Fibroblast of mammary gland (primary cell): ENCODE data around the gene NFE2L2.

Experiments used
- DNase-seq: peaks from one replicate; pipeline ENCODE4 v3.0.0-alpha.2; 2010; ENCODE audit warnings: low read depth
- H3K4me3 ChIP-seq: 2 replicates; pipeline ENCODE4 v1.5.1; 2011; ENCODE audit warnings: low read depth, mild to moderate bottlenecking, low read length, moderate library complexity; ENCODE audit not compliant: control insufficient read depth
- CTCF ChIP-seq: conservative IDR thresholded peaks from 2 replicates; pipeline ENCODE4 v1.5.1; 2011; ENCODE audit warnings: low read depth, low read length, inconsistent platforms; ENCODE audit not compliant: control insufficient read depth, insufficient read depth

NFE2L2 gene

DNA sequence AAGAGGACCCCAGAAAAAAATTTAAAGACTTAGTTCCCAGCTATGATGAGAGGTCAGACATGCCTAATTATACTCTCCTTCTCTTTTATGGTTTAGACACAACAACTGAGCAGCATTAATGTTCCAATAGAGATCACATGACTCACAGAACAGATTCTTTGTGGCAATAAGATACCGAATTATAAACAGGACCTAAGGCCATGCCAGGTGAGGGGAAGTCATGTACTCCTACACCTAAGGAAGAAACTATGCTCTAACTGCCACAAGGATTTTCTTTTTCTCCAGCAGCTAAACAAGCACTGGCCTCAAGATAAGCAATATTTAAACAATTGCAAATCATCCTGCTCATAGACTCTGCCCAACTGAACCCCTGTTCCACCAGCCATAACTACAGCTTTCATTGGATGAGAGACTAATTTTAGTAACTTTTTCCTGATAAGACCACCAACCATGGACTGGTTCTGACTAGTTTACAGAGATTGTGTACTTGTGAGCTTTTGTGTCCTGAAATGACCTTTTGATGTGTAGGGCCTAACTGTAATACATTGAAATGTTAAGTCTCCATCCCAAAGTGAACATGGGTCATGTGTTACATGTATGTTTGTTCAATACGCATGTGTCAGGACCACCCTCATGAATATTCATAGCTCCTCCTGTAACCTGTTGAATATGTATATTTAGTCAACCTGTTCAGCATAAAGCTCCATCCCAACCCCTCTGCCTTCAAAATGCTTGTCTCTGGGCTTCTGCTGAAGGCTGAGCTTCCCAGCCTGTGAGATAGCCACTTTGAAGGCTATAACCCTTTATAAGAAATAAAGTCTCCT, 21.6 kb upstream of the NFE2L2 start:
- no peak for DNase-seq
- no peak for TF ChIP-seq CTCF
- H3K4me3 ChIP-seq = no peak overlapping the region

- no peak for DNase-seq
These were observed 20.0 kb upstream of the NFE2L2 start for GRCh38 chr2:177284531-177284930.

DNA sequence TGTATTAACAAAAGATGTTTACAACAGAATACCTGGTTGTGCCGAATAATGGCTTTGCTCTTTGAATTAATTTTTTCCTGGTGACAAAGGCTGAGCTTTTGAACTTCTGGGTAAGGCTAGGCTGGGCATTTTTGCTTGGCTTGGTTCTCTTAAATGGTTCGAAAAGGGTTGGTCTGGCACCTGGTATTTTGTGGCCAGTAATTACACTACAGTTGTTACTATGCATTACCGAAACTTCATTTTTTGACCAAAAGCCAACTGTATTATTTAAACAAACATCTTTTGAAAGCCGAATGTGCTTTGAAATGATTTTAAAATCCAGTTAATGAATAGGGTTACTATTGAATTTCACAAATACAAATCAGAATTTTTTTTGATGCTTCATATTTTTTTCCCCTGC, 19.4 kb upstream of the NFE2L2 start:
- DNase-seq = no peak
- no peak for TF ChIP-seq CTCF
- no peak overlapping the region for H3K4me3 ChIP-seq

More at GRCh38 chr2:177284531-177284930, 20.0 kb upstream of the NFE2L2 start:
- TF ChIP-seq CTCF = no peak
- H3K4me3 ChIP-seq = no peak overlapping the region

DNA sequence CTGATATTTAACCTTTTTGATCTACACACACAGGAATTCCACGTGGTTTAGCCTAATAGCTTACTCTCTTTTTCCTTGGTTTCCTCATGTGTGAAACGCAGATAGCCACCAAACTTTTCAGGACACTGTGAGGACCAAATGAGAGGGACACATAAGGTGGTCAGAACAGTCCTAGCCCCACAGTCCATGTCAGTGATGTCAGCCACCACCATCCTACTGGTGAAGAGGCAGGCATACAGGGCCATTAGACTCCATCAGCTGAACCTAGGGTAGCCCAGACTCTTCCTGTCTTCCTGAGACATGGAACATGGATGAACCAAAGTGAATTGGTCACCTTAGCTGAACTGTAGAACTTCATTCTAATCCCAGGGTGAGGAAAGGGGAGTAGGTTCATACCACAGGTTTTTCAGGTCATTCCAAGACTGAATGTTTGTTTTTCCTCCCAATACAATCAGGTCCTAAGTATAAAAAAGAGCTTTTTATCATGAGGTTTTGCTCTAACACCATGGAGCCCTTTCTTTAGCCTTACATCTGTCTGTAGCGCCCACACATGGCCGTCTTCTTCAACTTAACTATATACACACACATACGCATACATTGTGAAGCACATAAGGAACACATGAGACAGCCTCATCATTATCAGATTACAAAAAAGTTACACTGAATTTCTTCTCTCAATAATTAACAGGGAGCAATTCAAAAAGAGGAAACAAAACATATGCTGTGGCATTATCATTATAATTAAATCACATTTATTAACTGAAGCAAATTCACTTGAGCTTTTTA, 18.5 kb upstream of the NFE2L2 start:
- TF ChIP-seq CTCF = no peak
- DNase-seq = no peak
- no peak overlapping the region for H3K4me3 ChIP-seq

GRCh38 chr2:177282181-177282641, 17.7 kb upstream of the NFE2L2 start:
- no peak for TF ChIP-seq CTCF
- no peak overlapping the region for H3K4me3 ChIP-seq
- peak; percentile 34 for DNase-seq

GRCh38 chr2:177281400-177282180, 17.1 kb upstream of the NFE2L2 start:
- no peak for DNase-seq
- no peak overlapping the region for H3K4me3 ChIP-seq
- no peak for TF ChIP-seq CTCF
